ENCODE results near the gene QSOX2. TPM values are rescaled to one million over a fixed set of nuclear protein-coding genes. Genes with fewer than 3 reads are reported as not detected.

The QSOX2 gene
- total and polyA plus RNA-seq, 2 experiments from 2014 or later: 9.2 to 29.2 TPM

- Histone ChIP-seq H3K4me3 (no peak overlapping the region), H3K79me2 (replicated peaks; ENCODE audit: insufficient read depth) (no peaks in the 10 kb centered on the region), H2AFZ (no peak overlapping the region), H3K27ac (ENCODE audit: low read depth) (no peak overlapping the region), H3K36me3 (ENCODE audit: insufficient read depth) (no peaks in the 10 kb centered on the region), H3K4me1 (ENCODE audit: insufficient read depth) (no peaks in the 10 kb centered on the region), H3K27me3 (ENCODE audit: insufficient read depth) (0 out of 2 replicates have a peak, but pooled peaks cover 2% of the 10 kb centered on the region), H3F3A (replicated peaks; ENCODE audit: low read depth) (no peaks in the 10 kb centered on the region), H3K4me2 (no peak overlapping the region), H3K9me2 (ENCODE audit: insufficient read depth) (no peaks in the 10 kb centered on the region), H4K20me1 (replicated peaks; ENCODE audit: insufficient read depth) (no peaks in the 10 kb centered on the region)
- Mint-ChIP-seq H3K4me1 (peaks cover 15% of the 10 kb centered on the region), H3K4me3 (no peak overlapping the region), H3K9me3 (no peaks in the 10 kb centered on the region), H3K36me3 (ENCODE audit: low read depth) (no peaks in the 10 kb centered on the region), H3K27me3 (ENCODE audit: insufficient read depth, low read depth, poor library complexity) (peaks cover 17% of the 10 kb centered on the region), H3K27ac (no peak overlapping the region)
- DNase-seq (ENCODE audit: low spot score): no peak
- ATAC-seq: no peak
- TF ChIP-seq REST (IDR thresholded peaks at IDR 0.05; ENCODE audit: unreplicated experiment) (no peak), CTCF (conservative IDR thresholded peaks at IDR 0.05; ENCODE audit: low read depth in 2 of 2) (no peak), NANOG (IDR thresholded peaks at IDR 0.05; ENCODE audit: borderline replicate concordance) (no peak), STAT1 (IDR thresholded peaks at IDR 0.05; ENCODE audit: unreplicated experiment) (no peak), ZNF114 (CRISPR knock-in tag; IDR thresholded peaks at IDR 0.05) (no peak), JUNB (IDR thresholded peaks at IDR 0.05; ENCODE audit: unreplicated experiment) (no peak), EZH2phosphoT487 (IDR thresholded peaks at IDR 0.05; ENCODE audit: unreplicated experiment) (no peak), EZH2 (IDR thresholded peaks at IDR 0.05; ENCODE audit: low read depth, unreplicated experiment) (no peak), ETS1 (IDR thresholded peaks at IDR 0.05) (no peak), CREB1 (CRISPR knock-in tag; IDR thresholded peaks at IDR 0.05; ENCODE audit: low read depth) (no peak)
Observed at GRCh38 chr9:136251264-136252115, 5.9 kb upstream of the QSOX2 start.
